H1 (cell line): ENCODE measurements around the gene COX7A2. TPM values are rescaled to one million over a fixed set of nuclear protein-coding genes. Genes with fewer than 3 reads are reported as not detected.

Experiments
- CTCF ChIA-PET: fragments of 300-600 bp; sonication (Branson Sonifier 250); formaldehyde crosslinking; loops from one replicate; lab custom pipeline; 2021; ENCODE audit not compliant: partially characterized antibody; lab: Charles Lee
- POLR2A ChIA-PET: fragments of 300-600 bp; sonication (Branson Sonifier 250); formaldehyde crosslinking; loops from one replicate; lab custom pipeline; 2021; ENCODE audit warnings: inconsistent platforms; ENCODE audit not compliant: partially characterized antibody; lab: Charles Lee
- DNase-seq, 2 experiments: peaks; one replicate each; pipeline versions ENCODE4 v3.0.0 to v3.0.0-alpha.2; 2010 to 2022; ENCODE audit warnings: low spot score in 2 of 2, low read depth in 1 of 2, mixed read lengths in 1 of 2
- FAIRE-seq: peaks from 2 replicates; lab custom pipeline; 2011; peaks lifted over from hg19 to GRCh38; lab: Jason Lieb, UNC
- H2AFZ ChIP-seq: 2 replicates; pipeline ENCODE4 v1.8.1; 2012; ENCODE audit warnings: low read length, inconsistent platforms
- H2AK5ac ChIP-seq: 2 replicates; pipeline ENCODE4 v1.6.1; 2013; ENCODE audit warnings: low read depth, low read length
- H2BK120ac ChIP-seq: replicated peaks from 2 replicates; pipeline ENCODE3; 2013; ENCODE audit warnings: low read depth, low read length, inconsistent platforms
- H2BK12ac ChIP-seq: 2 replicates; pipeline ENCODE4 v1.6.1; 2013; ENCODE audit warnings: low read depth, low read length
- H2BK15ac ChIP-seq: 2 replicates; pipeline ENCODE4 v1.6.1; 2013; ENCODE audit warnings: low read length
- H2BK20ac ChIP-seq: 2 replicates; pipeline ENCODE4 v1.6.1; 2013; ENCODE audit warnings: low read length
- H2BK5ac ChIP-seq: 2 replicates; pipeline ENCODE4 v1.6.1; 2013; ENCODE audit warnings: low read depth, low read length
- H3K14ac ChIP-seq: 2 replicates; pipeline ENCODE4 v1.6.1; 2013; ENCODE audit warnings: inconsistent platforms; ENCODE audit not compliant: insufficient read length
- H3K18ac ChIP-seq: 2 replicates; pipeline ENCODE4 v1.6.1; 2013; ENCODE audit warnings: low read length; ENCODE audit errors: extremely low read depth
- H3K23ac ChIP-seq: 2 replicates; pipeline ENCODE4 v1.6.1; 2013; ENCODE audit warnings: inconsistent platforms; ENCODE audit not compliant: insufficient read length
- H3K23me2 ChIP-seq: 2 replicates; pipeline ENCODE4 v1.6.1; 2013; ENCODE audit warnings: low read depth, low read length
- H3K27ac ChIP-seq: 2 replicates; pipeline ENCODE4 v1.6.1; 2011; ENCODE audit warnings: low read depth, low read length, inconsistent platforms
- H3K27me3 ChIP-seq, 4 experiments: replicated peaks in 1 of 4; 1 replicate in 1 of 4; 2 replicates in 3 of 4; pipeline versions ENCODE4 v1.6.1 to v1.8.1; 2011 to 2013; ENCODE audit warnings: low read length in 3 of 4, mild to moderate bottlenecking in 3 of 4, inconsistent platforms in 2 of 4, mixed read lengths in 2 of 4, moderate library complexity in 1 of 4; ENCODE audit not compliant: control insufficient read depth in 3 of 4, insufficient read depth in 3 of 4; ENCODE audit errors: extremely low read depth in 1 of 4
- H3K36me3 ChIP-seq, 4 experiments: 2 replicates each; pipeline versions ENCODE4 v1.6.1 to v1.8.1; 2011 to 2013; ENCODE audit warnings: mild to moderate bottlenecking in 4 of 4, low read length in 3 of 4, moderate library complexity in 2 of 4, control low read depth in 1 of 4, inconsistent platforms in 1 of 4; ENCODE audit not compliant: insufficient read depth in 4 of 4, control insufficient read depth in 2 of 4
- H3K4ac ChIP-seq: replicated peaks from 2 replicates; pipeline ENCODE3; 2013; ENCODE audit warnings: low read length, low read depth, mixed read lengths, inconsistent platforms; ENCODE audit not compliant: insufficient read length
- H3K4me1 ChIP-seq, 4 experiments: replicated peaks in 1 of 4; 1 replicate in 1 of 4; 2 replicates in 3 of 4; pipeline versions ENCODE4 v1.6.1 to v1.8.1; 2011 to 2013; ENCODE audit warnings: low read length in 3 of 4, inconsistent platforms in 2 of 4, mixed read lengths in 1 of 4; ENCODE audit not compliant: insufficient read depth in 4 of 4, control insufficient read depth in 3 of 4
- H3K4me2 ChIP-seq, 2 experiments: 2 replicates each; pipeline versions ENCODE4 v1.6.1 to v1.8.1; 2011 to 2013; ENCODE audit warnings: low read depth in 2 of 2, low read length in 2 of 2, control low read depth in 1 of 2, inconsistent platforms in 1 of 2, mild to moderate bottlenecking in 1 of 2; ENCODE audit not compliant: insufficient read depth in 1 of 2
- H3K4me3 ChIP-seq, 4 experiments: fragments of 200-600, 300-600 bp in 1 of 4; sonication (generic), shearing (Covaris generic), sonication (Bioruptor Twin) in 1 of 4; 2 replicates each; pipeline versions ENCODE4 v1.5.1 to v1.8.1; 2011 to 2016; ENCODE audit warnings: low read length in 4 of 4, low read depth in 3 of 4, control low read depth in 2 of 4, inconsistent platforms in 2 of 4, mild to moderate bottlenecking in 2 of 4, mixed read lengths in 1 of 4, moderate library complexity in 1 of 4; ENCODE audit not compliant: insufficient read depth in 2 of 4; ENCODE audit errors: extremely low read depth in 1 of 4
- H3K56ac ChIP-seq: replicated peaks from 2 replicates; pipeline ENCODE3; 2013; ENCODE audit warnings: low read depth, mild to moderate bottlenecking, mixed read lengths, low read length, inconsistent platforms; ENCODE audit not compliant: insufficient read length
- H3K79me1 ChIP-seq: 2 replicates; pipeline ENCODE4 v1.6.1; 2013; ENCODE audit warnings: low read depth, low read length, control low read depth
- H3K79me2 ChIP-seq, 2 experiments: 2 replicates each; pipeline versions ENCODE4 v1.6.1 to v1.8.1; 2012 to 2013; ENCODE audit warnings: low read length in 2 of 2, mild to moderate bottlenecking in 2 of 2, inconsistent platforms in 1 of 2; ENCODE audit not compliant: insufficient read depth in 2 of 2, control insufficient read depth in 1 of 2
- H3K9ac ChIP-seq, 4 experiments: replicated peaks in 1 of 4; 1 replicate in 1 of 4; 2 replicates in 3 of 4; pipeline versions ENCODE4 v1.6.1 to v1.8.1; 2011 to 2013; ENCODE audit warnings: low read depth in 3 of 4, low read length in 3 of 4, control low read depth in 2 of 4, mild to moderate bottlenecking in 2 of 4, moderate library complexity in 2 of 4, inconsistent platforms in 1 of 4; ENCODE audit errors: extremely low read depth in 1 of 4
- H3K9me3 ChIP-seq, 2 experiments: 2 replicates each; pipeline versions ENCODE4 v1.6.1 to v1.8.1; 2012 to 2013; ENCODE audit warnings: mild to moderate bottlenecking in 2 of 2, moderate library complexity in 2 of 2, control low read depth in 1 of 2, inconsistent platforms in 1 of 2, low read depth in 1 of 2, low read length in 1 of 2, mixed read lengths in 1 of 2; ENCODE audit not compliant: insufficient read depth in 2 of 2
- H4K20me1 ChIP-seq, 2 experiments: replicated peaks in 1 of 2; 2 replicates each; pipeline versions ENCODE3 to v1.8.1; 2011 to 2013; ENCODE audit warnings: inconsistent platforms in 2 of 2, low read length in 2 of 2, mild to moderate bottlenecking in 1 of 2; ENCODE audit not compliant: insufficient read depth in 2 of 2, control insufficient read depth in 1 of 2
- H4K5ac ChIP-seq: 2 replicates; pipeline ENCODE4 v1.6.1; 2013; ENCODE audit warnings: low read length, low read depth, mixed read lengths, inconsistent platforms; ENCODE audit not compliant: insufficient read length
- H4K8ac ChIP-seq: 2 replicates; pipeline ENCODE4 v1.8.0; 2013; ENCODE audit warnings: mild to moderate bottlenecking, moderate library complexity, low read length, inconsistent platforms; ENCODE audit not compliant: insufficient read depth; ENCODE audit errors: extremely low read depth
- H4K91ac ChIP-seq: replicated peaks from 2 replicates; pipeline ENCODE3; 2013; ENCODE audit warnings: low read length, mixed read lengths, inconsistent platforms; ENCODE audit not compliant: insufficient read length
- BCL11A ChIP-seq, 2 experiments: IDR thresholded peaks; one replicate each; pipeline ENCODE4 v1.6.1; 2011; ENCODE audit warnings: low read depth in 2 of 2, low read length in 2 of 2, mild to moderate bottlenecking in 2 of 2
- BRCA1 ChIP-seq: IDR thresholded peaks from 2 replicates; pipeline ENCODE4 v1.6.1; 2012; ENCODE audit warnings: low read depth, low read length, improper control_type of control experiment
- CHD2 ChIP-seq: IDR thresholded peaks from 2 replicates; pipeline ENCODE4 v1.6.1; 2012; ENCODE audit warnings: low read length, improper control_type of control experiment
- CTBP2 ChIP-seq: IDR thresholded peaks from 2 replicates; pipeline ENCODE4 v1.7.0; 2011; ENCODE audit warnings: borderline replicate concordance, mild to moderate bottlenecking, moderate library complexity, mixed read lengths, low read length; ENCODE audit not compliant: insufficient read depth, insufficient read length
- KDM1A ChIP-seq: fragments of 200-600, 300-600 bp; sonication (generic); IDR thresholded peaks from 2 replicates; pipeline ENCODE4 v1.7.1; 2016; ENCODE audit warnings: mild to moderate bottlenecking, low read length, borderline replicate concordance
- KDM4A ChIP-seq: IDR thresholded peaks from one replicate; pipeline ENCODE4 v1.7.1; 2012; ENCODE audit warnings: low read depth, mild to moderate bottlenecking, moderate library complexity, low read length, inconsistent platforms; ENCODE audit not compliant: severe bottlenecking
- POLR2A ChIP-seq, 2 experiments: IDR thresholded peaks; 1 replicate in 1 of 2; 2 replicates in 1 of 2; pipeline ENCODE4 v1.6.1; 2011; ENCODE audit warnings: low read depth in 2 of 2, low read length in 2 of 2, mild to moderate bottlenecking in 2 of 2; ENCODE audit errors: control extremely low read depth in 1 of 2
- POLR2AphosphoS5 ChIP-seq: IDR thresholded peaks from 2 replicates; pipeline ENCODE4 v1.6.1; 2011; ENCODE audit warnings: low read depth, low read length
- SIRT6 ChIP-seq: IDR thresholded peaks from one replicate; pipeline ENCODE4 v1.7.1; 2012; ENCODE audit warnings: low read length, inconsistent platforms
- WGBS, 2 experiments: shearing (Covaris generic) in 1 of 2; methylation state at CpG; one replicate each; pipeline versions ENCODE4 v1.1.6 to v1.1.7; 2013 to 2015; ENCODE audit warnings: low lambda C conversion rate in 2 of 2, mixed read lengths in 2 of 2, inconsistent platforms in 1 of 2, low coverage in 1 of 2, missing lambda C conversion rate in 1 of 2; ENCODE audit not compliant: insufficient replicate concordance in 2 of 2, insufficient coverage in 1 of 2, insufficient read length in 1 of 2; ENCODE audit errors: extremely low coverage in 1 of 2, missing lambda C conversion rate in 1 of 2; 5-methylcytosine and 5-hydroxymethylcytosine counted together
- polyA plus RNA-seq, 7 experiments: library from polyadenylated mRNA; depleted of rRNA in 3 of 7; stranded (reverse) in 5 of 7; unstranded in 2 of 7; fragments of >200 nt in 5 of 7; fragments of 200-250 nt in 2 of 7; gene quantifications; 1 replicate in 5 of 7; 2 replicates in 1 of 7; 4 replicates in 1 of 7; pipeline versions ENCODE4 v1.2.1 to v1.2.3, GENCODE V29; 2011 to 2013; ENCODE audit warnings: missing spikeins in 2 of 7, mixed read lengths in 2 of 7
- total RNA-seq: library from RNA; stranded (reverse); fragmentation: NEBNext Ultra II Directional; extraction: Animal tissue kit (Norgen Biotek cat#: 25700); gene quantifications from 2 replicates; pipeline ENCODE4 v1.2.1, GENCODE V29; 2021
- TF ChIP-seq, protein P1 (sequence below), 3 experiments: IDR thresholded peaks; 1 replicate in 2 of 3; 2 replicates in 1 of 3; pipeline versions ENCODE4 v1.5.1 to v1.6.1; 2011; ENCODE audit warnings: low read length in 3 of 3, mild to moderate bottlenecking in 3 of 3, inconsistent platforms in 2 of 3, low read depth in 1 of 3, moderate library complexity in 1 of 3; ENCODE audit not compliant: insufficient read depth in 1 of 3; ENCODE audit errors: control extremely low read depth in 1 of 3

The COX7A2 gene
- total and polyA plus RNA-seq, 2 of the 8 experiments (the other 6 are each of a cell fraction or from before 2014, with no cell fraction given), result 262 to 468 TPM

DNA sequence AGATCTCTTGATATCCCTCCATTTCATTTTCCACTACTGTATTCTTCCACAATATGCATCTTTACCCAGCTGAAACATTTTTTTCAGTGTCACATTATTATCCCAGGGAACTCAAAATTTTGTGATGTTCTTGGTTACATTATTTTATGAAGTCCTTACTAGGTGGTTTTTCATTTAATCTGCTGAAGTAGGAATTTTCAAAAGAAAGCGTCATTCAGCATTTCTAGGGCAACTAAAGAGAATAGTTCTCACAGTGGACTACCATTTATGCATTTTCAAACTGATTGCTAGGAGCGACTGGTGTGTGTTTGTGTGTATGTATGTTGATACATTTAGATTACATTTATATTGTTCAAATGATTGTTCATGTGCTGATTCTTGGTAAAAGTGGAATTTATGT lies 43.4 kb upstream of the COX7A2 start:
- WGBS, 2 experiments, result 92% methylated on average over 2 of the region's 2 CpGs; no CpG with 5 or more reads in 1 of the 2 experiments
- Histone ChIP-seq H3K4me2 (no peak overlapping the region), H3K27ac (no peak overlapping the region), H3K27me3 (no peaks in the 10 kb centered on the region), H3K9ac (no peak overlapping the region), H2AK5ac (no peak overlapping the region), H3K79me2 (peaks cover 15 to 24% of the 10 kb centered on the region in 2 experiments), H2BK12ac (no peak overlapping the region), H3K23me2 (no peaks in the 10 kb centered on the region), H3K18ac (no peak overlapping the region), H3K9me3 (no peaks in the 10 kb centered on the region), H3K4me3 (no peak overlapping the region), H3K56ac (no peak overlapping the region), H2AFZ (no peak overlapping the region), H2BK120ac (no peak overlapping the region), H3K14ac (no peak overlapping the region), H3K36me3 (no peaks in the 10 kb centered on the region), H3K4me1 (peaks cover 3 to 9% (median 8%) of the 10 kb centered on the region in 4 experiments), H3K4ac (no peak overlapping the region), H2BK15ac (no peak overlapping the region), H3K23ac (no peak overlapping the region), H2BK20ac (no peak overlapping the region), H4K5ac (no peak overlapping the region), H4K91ac (no peak overlapping the region)
- ChIA-PET CTCF (no interaction called here), POLR2A (no interaction called here)
- no peak for DNase-seq
- no peak for TF ChIP-seq POLR2AphosphoS5
- no peak for TF ChIP-seq BRCA1
- TF ChIP-seq CTBP2, result no peak
- no peak for TF ChIP-seq KDM4A
- TF ChIP-seq POLR2A (IDR thresholded peaks at IDR 0.05; ENCODE audit: control extremely low read depth in 1 of 2, low read depth in 2 of 2, low read length in 2 of 2), result no peak
- TF ChIP-seq CHD2, result no peak
- no peak for TF ChIP-seq BCL11A (IDR thresholded peaks at IDR 0.05; ENCODE audit: low read depth in 2 of 2, low read length in 2 of 2)
- TF ChIP-seq, protein P1, sequence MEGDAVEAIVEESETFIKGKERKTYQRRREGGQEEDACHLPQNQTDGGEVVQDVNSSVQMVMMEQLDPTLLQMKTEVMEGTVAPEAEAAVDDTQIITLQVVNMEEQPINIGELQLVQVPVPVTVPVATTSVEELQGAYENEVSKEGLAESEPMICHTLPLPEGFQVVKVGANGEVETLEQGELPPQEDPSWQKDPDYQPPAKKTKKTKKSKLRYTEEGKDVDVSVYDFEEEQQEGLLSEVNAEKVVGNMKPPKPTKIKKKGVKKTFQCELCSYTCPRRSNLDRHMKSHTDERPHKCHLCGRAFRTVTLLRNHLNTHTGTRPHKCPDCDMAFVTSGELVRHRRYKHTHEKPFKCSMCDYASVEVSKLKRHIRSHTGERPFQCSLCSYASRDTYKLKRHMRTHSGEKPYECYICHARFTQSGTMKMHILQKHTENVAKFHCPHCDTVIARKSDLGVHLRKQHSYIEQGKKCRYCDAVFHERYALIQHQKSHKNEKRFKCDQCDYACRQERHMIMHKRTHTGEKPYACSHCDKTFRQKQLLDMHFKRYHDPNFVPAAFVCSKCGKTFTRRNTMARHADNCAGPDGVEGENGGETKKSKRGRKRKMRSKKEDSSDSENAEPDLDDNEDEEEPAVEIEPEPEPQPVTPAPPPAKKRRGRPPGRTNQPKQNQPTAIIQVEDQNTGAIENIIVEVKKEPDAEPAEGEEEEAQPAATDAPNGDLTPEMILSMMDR (IDR thresholded peaks at IDR 0.05; ENCODE audit: control extremely low read depth in 1 of 3, insufficient read depth in 1 of 3, low read depth in 1 of 3, low read length in 3 of 3), result no peak
- no peak for TF ChIP-seq KDM1A
- TF ChIP-seq SIRT6, result no peak
- TF ChIP-seq, all 59 proteins: peak for 0
- no peak overlapping the region for H2BK5ac ChIP-seq
- no peak for FAIRE-seq
- H4K20me1 ChIP-seq, result peaks cover 2 to 4% of the 10 kb centered on the region in 2 experiments
- H3K79me1 ChIP-seq, result 0 out of 2 replicates have a peak, but pooled peaks cover 3% of the 10 kb centered on the region
- no peak overlapping the region for H4K8ac ChIP-seq
